GM19043 (cell line): Measurements from ENCODE around the gene MRPS18C.
"Not testable (repeated sequence)": the region's sequence is repeated elsewhere in the genome, so short reads cannot be mapped to it uniquely, and the experiment has no call there.

Experiments
- ATAC-seq: cut with Tn5 transposase; IDR thresholded peaks from one replicate; pipeline ENCODE4 v1.9.1; 2021; ENCODE audit warnings: low read depth; ENCODE audit not compliant: unreplicated experiment

The MRPS18C gene

DNA sequence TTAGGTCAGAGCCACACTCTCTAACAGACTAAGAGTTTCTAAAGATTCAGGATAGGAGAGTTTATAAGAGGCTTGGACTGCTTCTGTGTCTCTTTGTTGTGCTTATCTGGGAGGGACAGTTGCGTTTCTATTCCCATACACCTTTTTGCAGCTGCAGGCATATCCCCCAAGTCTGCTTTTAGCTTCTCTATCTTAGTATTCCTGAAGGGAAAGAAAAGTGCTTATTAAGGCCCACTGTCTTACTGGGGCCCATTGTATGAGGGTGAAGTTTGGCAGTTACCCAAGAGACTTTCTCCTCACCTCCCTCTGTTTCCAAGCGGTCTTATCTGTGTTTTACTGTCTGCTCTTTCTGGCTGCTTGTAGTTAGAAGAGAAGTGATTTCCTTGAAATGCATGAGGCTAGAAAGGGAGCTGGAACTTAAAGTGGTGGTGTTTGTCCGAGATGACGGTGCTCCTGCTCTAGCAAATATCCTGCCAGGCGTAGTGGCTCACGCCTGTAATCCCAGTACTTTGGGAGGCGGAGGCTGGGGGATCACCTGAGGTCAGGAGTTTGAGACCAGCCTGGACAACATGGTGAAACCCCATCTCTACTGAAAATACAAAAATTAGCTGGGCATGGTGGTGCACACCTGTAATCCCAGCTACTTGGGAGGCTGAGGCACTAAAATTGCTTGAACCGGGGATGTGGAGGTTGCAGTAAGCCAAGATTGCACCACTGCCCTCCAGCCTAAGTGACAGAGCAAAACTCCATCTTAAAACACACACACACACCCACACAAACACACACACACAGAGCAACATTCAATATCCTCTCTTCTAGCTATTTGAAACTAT is 40.4 kb downstream of the MRPS18C start:
- ATAC-seq, result not testable (repeated sequence)

DNA sequence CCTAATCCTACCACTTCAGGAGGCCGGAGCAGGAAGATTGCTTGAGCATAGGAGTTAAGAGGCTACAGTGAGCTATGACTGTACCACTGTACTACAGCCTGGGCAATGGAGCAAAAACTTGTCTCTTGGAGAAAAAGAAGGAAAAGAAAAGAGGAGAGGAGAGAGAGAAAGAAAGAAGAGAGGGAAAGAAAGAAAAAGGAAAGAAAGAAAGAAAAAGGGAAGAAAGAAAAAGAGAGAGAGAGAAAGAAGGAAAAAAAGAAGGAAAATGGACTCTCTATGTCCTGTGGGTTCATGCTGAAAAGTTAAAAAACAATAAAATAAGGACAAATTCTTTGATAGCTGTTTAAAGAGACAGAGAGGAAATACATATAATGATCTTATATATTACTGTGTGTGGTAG is 42.3 kb downstream of the MRPS18C start:
- no peak for ATAC-seq

DNA sequence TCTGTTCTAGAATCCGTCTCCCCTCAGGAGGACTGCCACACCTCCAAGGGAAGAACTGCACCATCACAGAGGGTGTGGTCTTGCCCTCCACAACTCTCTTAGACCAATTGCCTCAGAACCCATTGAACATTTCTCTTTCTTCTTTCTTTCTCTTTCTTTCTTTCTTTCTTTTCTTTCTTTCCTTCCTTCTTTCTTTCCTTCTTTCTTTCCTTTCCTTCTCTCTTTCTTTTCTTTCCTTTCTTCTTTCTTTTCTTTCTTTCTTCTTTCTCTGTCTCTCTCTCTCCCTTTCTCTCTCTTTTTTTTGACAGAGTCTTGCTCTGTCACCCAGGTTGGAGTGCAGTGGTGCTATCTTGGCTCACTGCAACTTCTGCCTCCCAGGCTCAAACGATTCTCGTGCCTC is 45.8 kb downstream of the MRPS18C start:
- ATAC-seq, result not testable (repeated sequence)

DNA sequence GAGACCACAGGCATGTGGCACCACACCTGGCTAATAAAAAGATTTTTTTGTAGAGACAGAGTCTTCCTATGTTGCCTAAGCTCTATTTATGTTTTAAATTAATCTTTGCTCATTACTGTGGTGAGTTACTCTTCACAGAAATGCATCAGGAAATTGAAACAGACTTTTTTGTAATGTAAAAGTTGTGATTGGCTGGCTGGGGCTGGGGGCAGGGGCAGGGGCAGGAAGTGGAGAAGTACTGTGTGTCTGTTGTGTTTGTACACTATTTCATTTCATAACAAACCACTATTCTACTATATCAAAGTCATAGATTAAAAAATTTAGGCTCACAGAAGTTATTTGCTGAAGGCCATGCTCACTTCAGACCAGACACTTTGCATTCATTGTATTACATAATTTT is 48.1 kb downstream of the MRPS18C start:
- no peak for ATAC-seq

DNA sequence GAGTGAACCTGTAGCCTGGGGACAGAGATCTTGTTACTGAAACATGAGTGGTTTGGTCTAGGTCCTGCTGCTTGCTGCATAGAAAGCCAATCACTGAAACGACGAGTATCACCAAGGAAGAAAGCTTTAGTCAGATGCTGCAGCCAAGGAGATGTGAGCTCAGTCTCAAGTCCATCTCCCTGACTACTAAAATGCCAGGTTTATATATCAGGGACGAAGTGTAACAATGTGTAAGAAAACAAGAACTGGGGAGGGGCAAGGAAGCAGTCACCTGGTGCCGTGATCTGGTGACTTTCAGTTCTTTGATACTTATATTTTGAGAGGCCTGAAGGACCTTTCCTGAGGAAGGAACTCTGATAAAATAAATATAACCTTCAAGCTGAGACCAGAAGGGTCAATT is 48.6 kb downstream of the MRPS18C start:
- no peak for ATAC-seq

DNA sequence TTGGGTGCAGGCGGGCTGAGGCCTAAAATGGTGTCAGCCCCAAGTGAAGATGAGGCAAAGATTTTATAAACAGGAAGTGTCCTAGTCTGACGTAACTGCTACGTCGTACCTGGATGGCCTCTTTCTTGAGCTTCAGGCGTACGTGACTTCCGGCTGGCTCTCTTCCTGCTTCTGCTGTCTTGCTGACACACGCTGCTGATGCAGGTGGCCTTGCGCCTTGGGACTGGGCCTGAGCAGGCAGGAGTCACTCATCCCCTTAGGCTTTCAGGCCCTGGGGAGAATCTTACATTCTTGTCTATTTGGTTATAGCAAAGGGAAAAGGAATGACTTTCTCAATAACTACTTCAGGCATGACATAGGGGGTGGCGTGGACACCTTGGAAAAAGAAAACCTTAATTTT is 49.1 kb downstream of the MRPS18C start:
- no peak for ATAC-seq

DNA sequence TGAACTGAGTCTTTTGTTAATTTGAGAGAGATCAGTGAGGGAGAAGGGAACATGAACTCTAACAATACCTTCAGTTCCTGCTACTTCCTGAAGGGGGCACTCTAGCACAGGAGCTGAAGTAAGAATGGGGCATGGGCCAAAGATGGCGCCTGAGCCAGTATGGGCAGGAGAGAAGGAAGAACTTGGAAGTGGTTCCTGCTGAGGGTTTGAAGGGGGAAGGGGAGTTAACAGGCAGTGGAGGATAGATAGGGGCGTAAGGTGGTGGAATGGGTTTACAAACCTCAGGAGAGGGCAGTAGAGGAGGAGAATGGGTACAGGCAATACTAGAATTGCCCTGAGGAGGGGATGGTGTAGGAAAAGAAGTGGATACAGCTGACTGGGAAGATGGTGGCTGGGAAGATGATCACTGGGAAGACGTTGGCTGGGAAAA is 53.3 kb downstream of the MRPS18C start:
- ATAC-seq, result not testable (repeated sequence)

DNA sequence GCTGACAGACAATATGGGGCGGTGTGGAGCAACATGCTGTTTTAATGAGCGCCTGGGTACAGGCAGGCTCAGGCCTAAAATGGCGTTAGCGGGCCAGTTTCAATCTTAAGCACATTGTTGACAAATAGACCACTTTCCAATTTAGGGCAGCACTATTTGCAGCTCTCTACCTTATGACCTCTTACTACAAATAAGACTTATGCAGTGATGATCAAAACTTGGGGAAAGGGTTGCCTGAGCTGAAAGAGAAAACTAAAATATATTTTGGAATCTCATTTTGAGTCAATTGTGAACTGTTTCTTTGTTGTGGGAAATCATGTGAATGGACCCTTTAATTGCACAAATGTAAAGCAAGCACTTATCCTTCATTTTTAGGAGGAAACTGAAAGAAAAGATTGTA is 54.6 kb downstream of the MRPS18C start:
- no peak for ATAC-seq
